ENCODE measurements around the gene SLC7A11. TPM values are rescaled to one million over a fixed set of nuclear protein-coding genes. Genes with fewer than 3 reads are reported as not detected.

SLC7A11 gene
- total and polyA plus RNA-seq, 10 of the 15 experiments (the other 5 are each of a cell fraction or from before 2014, with no cell fraction given): 1.6 to 9.8 (median 3.5) TPM

DNA sequence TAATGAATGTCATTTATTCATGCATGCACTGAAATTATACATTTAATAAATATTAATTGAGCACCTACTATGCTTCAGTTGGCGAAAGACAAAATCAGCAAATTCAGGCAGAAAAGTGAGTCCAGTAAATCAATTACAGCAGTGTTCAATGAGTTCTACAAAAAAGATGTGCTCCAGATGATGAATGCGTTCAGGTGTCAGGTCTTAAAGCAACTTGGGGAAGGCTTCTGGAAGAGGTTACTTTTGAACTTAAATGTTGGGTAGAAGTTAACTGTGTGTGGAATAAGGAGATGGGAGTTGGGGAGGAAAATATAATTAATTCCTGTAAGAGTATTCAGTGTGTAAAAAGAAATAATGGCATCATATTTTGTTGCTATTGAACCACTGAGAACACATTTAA lies 79.0 kb downstream of the SLC7A11 start:
- intact Hi-C loops (cut with micrococcal nuclease; ENCODE audit: unreplicated experiment) (no loop called here), in situ Hi-C loops (cut with MboI) (no loop called here)
- WGBS (ENCODE audit: insufficient coverage, insufficient replicate concordance, low lambda C conversion rate, missing lambda C conversion rate): 98% methylated on average over 2 of the region's 2 CpGs
- ChIA-PET RAD21 (ENCODE audit: unreplicated experiment) (no interaction called here), POLR2A (no interaction called here), CTCF (interaction anchor here (2.1 to 3.6 kb wide), 2 partner anchors 20 to 127 kb away, joined by 5 to 12 read pairs; no protein-coding TSS in a partner anchor), SMC1A (ENCODE audit: uncharacterized antibody, unreplicated experiment) (interaction anchor here (3.1 kb wide), 1 partner anchor 9 kb away, joined by 9 read pairs; no protein-coding TSS in a partner anchor)
- H3K27ac ChIP-seq (ENCODE audit: control insufficient read depth, insufficient read depth): no peak overlapping the region
- no peaks in the 10 kb centered on the region for H3K79me2 ChIP-seq (ENCODE audit: control insufficient read depth, insufficient read depth, low read length)
- no peaks in the 10 kb centered on the region for H4K20me1 ChIP-seq (ENCODE audit: control insufficient read depth, insufficient read depth)
- H2AFZ ChIP-seq (ENCODE audit: control insufficient read depth, low read depth, low read length): no peak overlapping the region
- no TSS peak for BruUV-seq (replicated peaks)
- H3K4me1 ChIP-seq (ENCODE audit: control insufficient read depth, insufficient read depth, low read length): no peaks in the 10 kb centered on the region
- H3K4me3 ChIP-seq: no peak overlapping the region
- TF ChIP-seq, protein P1, sequence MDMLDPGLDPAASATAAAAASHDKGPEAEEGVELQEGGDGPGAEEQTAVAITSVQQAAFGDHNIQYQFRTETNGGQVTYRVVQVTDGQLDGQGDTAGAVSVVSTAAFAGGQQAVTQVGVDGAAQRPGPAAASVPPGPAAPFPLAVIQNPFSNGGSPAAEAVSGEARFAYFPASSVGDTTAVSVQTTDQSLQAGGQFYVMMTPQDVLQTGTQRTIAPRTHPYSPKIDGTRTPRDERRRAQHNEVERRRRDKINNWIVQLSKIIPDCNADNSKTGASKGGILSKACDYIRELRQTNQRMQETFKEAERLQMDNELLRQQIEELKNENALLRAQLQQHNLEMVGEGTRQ (IDR thresholded peaks at IDR 0.05; ENCODE audit: borderline replicate concordance, low read depth, low read length): no peak
- TF ChIP-seq, protein P2, sequence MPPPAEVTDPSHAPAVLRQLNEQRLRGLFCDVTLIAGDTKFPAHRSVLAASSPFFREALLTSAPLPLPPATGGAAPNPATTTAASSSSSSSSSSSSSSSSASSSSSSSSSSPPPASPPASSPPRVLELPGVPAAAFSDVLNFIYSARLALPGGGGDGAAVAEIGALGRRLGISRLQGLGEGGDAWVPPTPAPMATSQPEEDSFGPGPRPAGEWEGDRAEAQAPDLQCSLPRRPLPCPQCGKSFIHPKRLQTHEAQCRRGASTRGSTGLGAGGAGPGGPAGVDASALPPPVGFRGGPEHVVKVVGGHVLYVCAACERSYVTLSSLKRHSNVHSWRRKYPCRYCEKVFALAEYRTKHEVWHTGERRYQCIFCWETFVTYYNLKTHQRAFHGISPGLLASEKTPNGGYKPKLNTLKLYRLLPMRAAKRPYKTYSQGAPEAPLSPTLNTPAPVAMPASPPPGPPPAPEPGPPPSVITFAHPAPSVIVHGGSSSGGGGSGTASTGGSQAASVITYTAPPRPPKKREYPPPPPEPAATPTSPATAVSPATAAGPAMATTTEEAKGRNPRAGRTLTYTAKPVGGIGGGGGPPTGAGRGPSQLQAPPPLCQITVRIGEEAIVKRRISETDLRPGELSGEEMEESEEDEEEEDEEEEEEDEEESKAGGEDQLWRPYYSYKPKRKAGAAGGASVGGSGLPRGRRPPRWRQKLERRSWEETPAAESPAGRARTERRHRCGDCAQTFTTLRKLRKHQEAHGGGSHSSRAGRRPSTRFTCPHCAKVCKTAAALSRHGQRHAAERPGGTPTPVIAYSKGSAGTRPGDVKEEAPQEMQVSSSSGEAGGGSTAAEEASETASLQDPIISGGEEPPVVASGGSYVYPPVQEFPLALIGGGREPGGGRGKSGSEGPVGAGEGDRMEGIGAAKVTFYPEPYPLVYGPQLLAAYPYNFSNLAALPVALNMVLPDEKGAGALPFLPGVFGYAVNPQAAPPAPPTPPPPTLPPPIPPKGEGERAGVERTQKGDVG (CRISPR knock-in tag; IDR thresholded peaks at IDR 0.05): no peak
- TF ChIP-seq CBFB (IDR thresholded peaks at IDR 0.05; ENCODE audit: low read depth) (no peak), PML (IDR thresholded peaks at IDR 0.05; ENCODE audit: low read length) (no peak), CHD4 (IDR thresholded peaks at IDR 0.05) (no peak), YY1 (IDR thresholded peaks at IDR 0.05; ENCODE audit: low read depth, low read length) (no peak), TBL1XR1 (IDR thresholded peaks at IDR 0.05; ENCODE audit: low read depth, low read length) (no peak)
- TF ChIP-seq, protein P3, sequence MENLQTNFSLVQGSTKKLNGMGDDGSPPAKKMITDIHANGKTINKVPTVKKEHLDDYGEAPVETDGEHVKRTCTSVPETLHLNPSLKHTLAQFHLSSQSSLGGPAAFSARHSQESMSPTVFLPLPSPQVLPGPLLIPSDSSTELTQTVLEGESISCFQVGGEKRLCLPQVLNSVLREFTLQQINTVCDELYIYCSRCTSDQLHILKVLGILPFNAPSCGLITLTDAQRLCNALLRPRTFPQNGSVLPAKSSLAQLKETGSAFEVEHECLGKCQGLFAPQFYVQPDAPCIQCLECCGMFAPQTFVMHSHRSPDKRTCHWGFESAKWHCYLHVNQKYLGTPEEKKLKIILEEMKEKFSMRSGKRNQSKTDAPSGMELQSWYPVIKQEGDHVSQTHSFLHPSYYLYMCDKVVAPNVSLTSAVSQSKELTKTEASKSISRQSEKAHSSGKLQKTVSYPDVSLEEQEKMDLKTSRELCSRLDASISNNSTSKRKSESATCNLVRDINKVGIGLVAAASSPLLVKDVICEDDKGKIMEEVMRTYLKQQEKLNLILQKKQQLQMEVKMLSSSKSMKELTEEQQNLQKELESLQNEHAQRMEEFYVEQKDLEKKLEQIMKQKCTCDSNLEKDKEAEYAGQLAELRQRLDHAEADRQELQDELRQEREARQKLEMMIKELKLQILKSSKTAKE (IDR thresholded peaks at IDR 0.05; ENCODE audit: low read depth, poor library complexity, severe bottlenecking): no peak
- no peak overlapping the region for H3K4me2 ChIP-seq (ENCODE audit: control insufficient read depth, insufficient read depth)
- FAIRE-seq (no peak), ATAC-seq (no peak), DNase-seq (ENCODE audit: low read depth, low spot score) (no peak)
- no peaks in the 10 kb centered on the region for H3K36me3 ChIP-seq (ENCODE audit: control insufficient read depth in 2 of 2, insufficient read depth in 2 of 2, low read length in 1 of 2)
- H3K9ac ChIP-seq (ENCODE audit: control insufficient read depth, insufficient read depth, low read length): no peak overlapping the region
- H3K9me3 ChIP-seq (replicated peaks; ENCODE audit: control insufficient read depth, insufficient read depth, low read length): no peaks in the 10 kb centered on the region
- H3K27me3 ChIP-seq (replicated peaks in 1 of 2; ENCODE audit: control insufficient read depth in 2 of 2, insufficient read depth in 2 of 2, low read length in 1 of 2): no peaks in the 10 kb centered on the region
